LHCN-M2 (cell line): ENCODE measurements around the gene CFD. TPM values are rescaled to one million over a fixed set of nuclear protein-coding genes. Genes with fewer than 3 reads are reported as not detected.
A peak's percentile ranks its signal among the peaks of the same experiment; 100 is the strongest.
"Not testable (repeated sequence)": the region's sequence is repeated elsewhere in the genome, so short reads cannot be mapped to it uniquely, and the experiment has no call there.

Experiments used
- DNase-seq: peaks from one replicate; pipeline ENCODE4 v3.0.0-alpha.2; 2012; ENCODE audit warnings: low read depth
- total RNA-seq: library from RNA; depleted of rRNA; stranded (reverse); fragments of >200 nt; gene quantifications from 2 replicates; pipeline ENCODE4 v1.2.3, GENCODE V29; 2014

Gene CFD
- total RNA-seq, 1 experiment from 2014 or later = not detected

DNA sequence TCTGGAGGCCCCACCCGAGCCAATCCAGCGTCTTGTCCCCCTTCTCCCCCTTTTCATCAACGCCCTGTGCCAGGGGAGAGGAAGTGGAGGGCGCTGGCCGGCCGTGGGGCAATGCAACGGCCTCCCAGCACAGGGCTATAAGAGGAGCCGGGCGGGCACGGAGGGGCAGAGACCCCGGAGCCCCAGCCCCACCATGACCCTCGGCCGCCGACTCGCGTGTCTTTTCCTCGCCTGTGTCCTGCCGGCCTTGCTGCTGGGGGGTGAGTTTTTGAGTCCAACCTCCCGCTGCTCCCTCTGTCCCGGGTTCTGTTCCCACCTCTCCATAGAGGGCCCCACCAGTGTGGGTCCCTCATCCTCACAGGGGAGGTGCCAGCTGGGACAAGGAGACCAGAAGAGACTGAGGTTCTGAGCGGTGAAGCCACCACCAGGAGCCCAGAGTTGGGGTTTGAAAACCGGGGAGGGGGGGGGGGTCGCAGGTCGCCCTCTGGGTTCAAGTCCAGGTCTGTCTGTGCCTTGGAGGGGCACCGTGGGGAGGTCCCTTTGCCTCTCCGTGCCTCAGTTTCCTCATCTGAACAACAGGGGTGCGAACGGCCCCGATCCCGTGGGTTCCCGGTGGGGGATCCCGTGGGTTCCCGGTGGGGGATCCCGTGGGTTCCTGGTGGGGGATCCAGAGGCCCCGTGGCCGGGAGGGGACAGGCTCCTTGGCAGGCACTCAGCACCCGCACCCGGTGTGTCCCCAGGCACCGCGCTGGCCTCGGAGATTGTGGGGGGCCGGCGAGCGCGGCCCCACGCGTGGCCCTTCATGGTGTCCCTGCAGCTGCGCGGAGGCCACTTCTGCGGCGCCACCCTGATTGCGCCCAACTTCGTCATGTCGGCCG is 7.1 kb upstream of the CFD start, which contains the start of gene ELANE:
ELANE (plus strand) TSS at position 168 of the 878 bp plus-strand sequence; CDS start at position 194, 26 bp downstream.
- no peak for DNase-seq

GRCh38 chr19:853014-853585 is 6.4 kb upstream of the CFD start:
- DNase-seq = no peak

DNA sequence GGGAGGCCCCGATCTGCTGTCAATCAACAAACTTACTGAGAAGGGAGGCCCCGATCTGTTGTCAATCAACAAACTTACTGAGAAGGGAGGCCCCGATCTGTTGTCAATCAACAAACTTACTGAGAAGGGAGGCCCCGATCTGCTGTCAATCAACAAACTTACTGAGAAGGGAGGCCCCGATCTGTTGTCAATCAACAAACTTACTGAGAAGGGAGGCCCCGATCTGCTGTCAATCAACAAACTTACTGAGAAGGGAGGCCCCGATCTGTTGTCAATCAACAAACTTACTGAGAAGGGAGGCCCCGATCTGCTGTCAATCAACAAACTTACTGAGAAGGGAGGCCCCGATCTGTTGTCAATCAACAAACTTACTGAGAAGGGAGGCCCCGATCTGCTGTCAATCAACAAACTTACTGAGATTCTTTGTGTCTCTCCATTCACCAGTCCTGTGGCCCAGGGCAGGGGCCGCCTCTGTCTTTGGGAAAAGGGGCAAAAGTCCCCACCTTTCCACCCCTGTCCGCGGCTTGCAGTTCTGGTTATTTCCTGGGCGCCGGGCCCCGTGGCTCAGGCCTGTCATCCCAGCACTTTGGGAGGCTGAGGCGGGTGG is 5.7 kb upstream of the CFD start:
- not testable (repeated sequence) for DNase-seq

DNA sequence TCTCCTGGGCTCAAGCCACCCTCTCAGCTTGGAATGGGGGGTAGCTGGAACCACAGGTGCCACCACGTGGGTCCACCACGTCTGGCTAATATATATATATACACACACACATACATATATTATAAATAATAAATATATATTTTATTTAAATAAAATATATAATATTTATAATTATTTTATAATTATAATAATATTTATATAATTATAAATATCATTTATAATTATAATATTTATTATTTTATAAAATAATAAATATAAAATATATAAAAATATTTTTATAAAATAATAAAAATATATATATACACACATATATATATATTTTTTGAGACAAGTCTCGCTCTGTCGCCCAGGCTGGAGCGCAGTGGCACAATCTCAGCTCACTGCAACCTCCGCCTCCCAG is 4.9 kb upstream of the CFD start:
- no peak for DNase-seq

DNA sequence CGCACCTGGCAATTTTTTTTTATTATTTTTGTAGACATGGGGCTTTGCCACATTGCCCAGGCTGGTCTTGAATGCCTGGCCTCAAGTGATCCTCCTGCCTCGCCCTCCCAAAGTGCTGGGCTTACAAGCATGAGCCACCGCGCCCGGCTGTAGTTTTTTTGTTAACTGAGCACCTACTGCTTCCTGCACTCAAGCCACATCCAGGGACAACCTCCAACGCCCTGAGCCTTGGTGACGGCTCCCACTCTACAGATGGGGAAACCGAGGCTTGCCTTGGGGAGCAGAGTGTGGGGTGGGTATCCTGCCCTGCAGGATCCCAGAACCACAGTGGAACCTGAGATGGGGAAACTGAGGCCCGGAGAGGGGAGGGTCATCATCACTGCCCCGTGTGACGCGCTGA is 4.3 kb upstream of the CFD start:
- DNase-seq = no peak

DNA sequence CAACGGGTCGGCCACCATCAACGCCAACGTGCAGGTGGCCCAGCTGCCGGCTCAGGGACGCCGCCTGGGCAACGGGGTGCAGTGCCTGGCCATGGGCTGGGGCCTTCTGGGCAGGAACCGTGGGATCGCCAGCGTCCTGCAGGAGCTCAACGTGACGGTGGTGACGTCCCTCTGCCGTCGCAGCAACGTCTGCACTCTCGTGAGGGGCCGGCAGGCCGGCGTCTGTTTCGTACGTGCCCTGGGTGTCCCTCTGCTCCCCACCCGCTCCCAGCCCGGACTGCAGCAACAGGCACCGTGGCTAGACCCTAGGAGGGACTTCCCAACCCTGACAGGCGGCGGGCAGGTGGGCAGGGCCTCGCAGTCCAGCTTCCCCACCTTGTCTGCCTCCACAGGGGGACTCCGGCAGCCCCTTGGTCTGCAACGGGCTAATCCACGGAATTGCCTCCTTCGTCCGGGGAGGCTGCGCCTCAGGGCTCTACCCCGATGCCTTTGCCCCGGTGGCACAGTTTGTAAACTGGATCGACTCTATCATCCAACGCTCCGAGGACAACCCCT is 3.8 kb upstream of the CFD start:
- no peak for DNase-seq

DNA sequence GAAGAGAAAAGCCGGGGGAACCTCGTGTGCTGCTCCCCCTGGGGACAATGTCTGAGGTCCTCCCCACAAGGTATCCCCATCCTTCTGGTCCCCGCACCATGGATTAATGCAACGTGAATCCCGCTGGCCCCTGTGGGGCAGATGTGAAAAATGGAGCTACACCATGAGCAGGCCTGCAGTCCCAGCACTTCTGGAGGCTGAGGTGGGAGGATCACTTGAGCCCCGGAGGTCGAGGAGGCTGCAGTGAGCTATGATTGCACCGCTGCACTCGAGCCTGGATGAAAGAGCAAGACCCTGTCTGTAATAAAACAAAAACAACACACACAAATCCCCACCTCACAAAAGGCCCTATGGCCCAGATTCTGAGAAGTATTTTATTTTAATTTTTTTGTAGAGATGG is 1.2 kb upstream of the CFD start:
- DNase-seq = no peak

DNA sequence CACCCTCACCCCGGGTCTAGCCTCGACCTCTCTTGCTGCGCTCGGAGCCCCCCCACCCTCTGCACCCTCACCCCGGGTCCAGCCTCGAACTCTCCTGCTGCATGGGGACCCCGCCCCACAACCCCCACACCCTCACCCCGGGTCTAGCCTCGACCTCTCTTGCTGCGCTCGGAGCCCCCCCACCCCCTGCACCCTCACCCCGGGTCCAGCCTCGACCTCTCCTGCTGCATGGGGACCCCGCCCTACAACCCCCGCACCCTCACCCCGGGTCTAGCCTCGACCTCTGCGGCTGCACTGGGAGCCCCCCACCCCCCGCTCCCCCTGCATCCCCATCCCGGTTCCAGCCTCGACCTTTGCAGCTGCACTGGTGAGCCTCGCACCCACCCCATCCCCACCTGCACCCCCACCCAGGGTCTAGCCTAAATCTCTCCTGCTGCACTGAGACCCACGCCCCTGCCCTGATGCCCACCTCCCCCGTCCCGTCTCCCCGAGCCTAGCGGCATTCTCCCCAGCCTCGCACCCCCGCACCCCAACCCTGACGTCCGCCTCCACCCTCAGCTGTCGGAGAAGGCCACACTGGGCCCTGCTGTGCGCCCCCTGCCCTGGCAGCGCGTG is 1.8 kb downstream of the CFD start:
- DNase-seq = no peak

DNA sequence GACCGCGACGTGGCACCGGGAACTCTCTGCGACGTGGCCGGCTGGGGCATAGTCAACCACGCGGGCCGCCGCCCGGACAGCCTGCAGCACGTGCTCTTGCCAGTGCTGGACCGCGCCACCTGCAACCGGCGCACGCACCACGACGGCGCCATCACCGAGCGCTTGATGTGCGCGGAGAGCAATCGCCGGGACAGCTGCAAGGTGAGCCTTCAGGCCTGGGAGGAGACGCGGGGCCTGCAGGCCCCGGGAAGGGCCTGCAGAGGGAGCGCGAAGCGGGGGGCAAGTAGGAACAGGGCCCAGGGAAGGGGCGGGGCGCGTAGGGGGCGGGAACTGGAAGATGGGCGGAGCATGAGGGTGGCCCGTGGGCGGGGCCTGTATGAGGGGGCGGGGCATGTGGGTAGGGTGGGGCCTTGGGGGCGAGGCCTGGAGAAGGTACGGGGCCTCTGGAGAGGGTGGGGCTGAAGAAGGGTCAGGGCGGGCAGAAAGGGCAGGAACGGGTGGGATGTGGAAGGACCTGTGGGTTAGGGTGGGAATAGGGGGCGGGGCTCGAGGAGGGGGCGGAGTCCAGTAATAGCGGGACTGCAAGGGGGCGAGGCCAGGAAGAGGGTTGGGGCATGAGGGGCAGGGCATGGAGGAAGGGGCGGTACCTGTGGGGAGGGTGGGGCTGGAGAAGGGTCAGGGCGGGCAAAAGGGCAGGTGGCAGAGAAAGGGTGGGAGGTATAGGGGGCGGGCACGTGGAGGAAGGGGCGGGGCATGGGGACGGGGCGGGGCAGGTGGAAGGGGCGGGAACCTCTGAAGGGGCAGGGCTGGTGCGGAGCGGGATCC is 2.5 kb downstream of the CFD start:
- DNase-seq = no peak

- DNase-seq = no peak
These were observed 3.3 kb downstream of the CFD start for GRCh38 chr19:862581-863314.

DNA sequence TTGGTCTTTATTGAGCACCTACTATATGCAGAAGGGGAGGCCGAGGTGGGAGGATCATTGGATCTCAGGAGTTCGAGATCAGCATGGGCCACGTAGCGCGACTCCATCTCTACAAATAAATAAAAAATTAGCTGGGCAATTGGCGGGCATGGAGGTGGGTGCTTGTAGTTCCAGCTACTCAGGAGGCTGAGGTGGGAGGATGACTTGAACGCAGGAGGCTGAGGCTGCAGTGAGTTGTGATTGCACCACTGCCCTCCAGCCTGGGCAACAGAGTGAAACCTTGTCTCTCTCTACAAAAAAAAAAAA is 3.8 kb downstream of the CFD start:
- DNase-seq = no peak

- DNase-seq = no peak
These were observed 7.4 kb downstream of the CFD start for GRCh38 chr19:866769-867300.

- no peak for DNase-seq
These were observed 7.9 kb downstream of the CFD start for GRCh38 chr19:867301-867793.

DNA sequence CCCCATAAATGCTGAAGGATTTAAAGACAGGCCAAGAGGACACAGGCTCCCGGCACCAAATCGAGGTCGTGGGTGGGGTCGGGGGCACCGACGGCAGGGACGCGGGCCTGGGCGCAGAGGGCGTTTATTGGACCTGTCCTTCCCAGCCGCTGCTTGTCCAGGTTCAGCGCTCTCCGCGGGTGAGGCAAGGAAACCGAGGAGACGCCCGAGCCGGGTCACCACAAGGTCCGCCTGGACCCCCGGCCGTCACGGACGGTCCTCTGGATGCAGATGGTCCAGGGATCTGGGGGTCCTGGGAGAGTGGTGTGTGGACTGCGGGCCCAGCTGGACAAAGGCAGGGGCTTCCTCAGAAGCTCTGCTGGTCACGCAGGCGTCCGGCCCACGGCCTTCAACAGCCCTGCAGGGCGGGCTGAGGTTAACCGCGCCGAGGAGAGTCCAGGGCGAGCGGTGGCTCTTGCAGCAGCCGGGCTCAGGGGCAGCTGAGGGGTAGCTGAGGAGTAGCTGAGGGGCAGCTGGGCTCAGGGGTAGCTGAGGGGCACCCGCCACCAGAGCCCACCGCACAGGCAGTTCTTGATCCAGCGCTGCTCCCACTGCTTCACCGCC is 8.5 kb downstream of the CFD start:
- DNase-seq = no peak

DNA sequence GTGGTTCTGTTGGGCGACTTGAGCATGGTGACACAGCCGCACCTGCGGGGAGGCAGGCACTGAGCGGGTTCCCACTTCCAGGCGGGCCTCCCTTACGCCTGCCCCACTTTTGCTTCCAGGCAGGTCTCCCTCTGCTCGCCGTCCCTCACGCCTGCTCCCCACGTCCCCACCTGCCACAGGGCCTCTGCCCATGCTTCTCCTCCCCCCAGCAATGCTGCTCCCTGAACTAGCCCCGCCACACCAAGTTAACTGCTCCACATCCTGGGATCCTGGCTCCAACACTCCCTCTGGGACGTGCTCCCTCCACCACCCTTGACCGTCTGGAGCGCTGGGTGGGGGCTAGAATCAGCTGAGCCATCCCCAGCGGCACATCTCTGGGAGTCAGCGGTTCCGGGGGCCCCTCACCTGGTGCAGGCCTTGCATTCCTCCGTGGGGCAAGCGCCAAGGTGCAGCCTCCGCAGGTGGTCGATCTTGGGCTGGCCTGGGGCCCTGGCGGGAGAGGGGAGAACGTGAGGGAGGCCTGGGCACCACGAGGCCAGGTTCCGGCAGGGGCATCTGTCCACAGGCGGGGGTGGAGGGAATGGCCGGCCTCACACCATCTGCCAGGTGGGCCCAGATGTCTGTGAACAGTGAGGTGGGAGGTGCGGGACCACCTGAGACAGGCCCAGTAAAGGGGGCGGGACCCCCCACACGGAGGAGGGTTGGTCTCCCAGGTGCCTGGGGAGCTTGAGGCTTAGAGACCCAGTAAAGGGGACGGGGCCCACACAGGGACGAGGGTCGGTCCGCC is 9.2 kb downstream of the CFD start:
- no peak for DNase-seq

- DNase-seq = peak; percentile 85
These were observed 10.0 kb downstream of the CFD start for GRCh38 chr19:869245-870177.

DNA sequence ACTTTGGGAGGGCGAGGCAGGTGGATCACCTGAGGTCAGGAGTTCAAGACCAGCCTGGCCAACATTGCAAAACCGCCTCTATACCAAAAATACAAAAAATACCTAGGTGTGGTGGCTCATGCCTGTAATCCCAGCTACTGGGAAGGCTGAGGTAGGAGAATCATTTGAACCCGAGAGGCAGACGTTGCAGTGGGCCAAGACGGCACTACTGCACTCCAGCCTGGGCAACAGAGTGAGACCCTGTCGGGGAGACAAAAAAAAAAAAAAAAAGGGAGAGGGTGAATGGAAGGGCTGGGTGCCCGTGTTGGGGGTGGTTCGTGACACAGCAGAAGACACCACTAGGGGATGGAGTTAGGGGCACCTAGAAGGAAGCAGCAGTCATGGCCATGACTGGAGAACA is 10.8 kb downstream of the CFD start:
- DNase-seq = no peak

DNA sequence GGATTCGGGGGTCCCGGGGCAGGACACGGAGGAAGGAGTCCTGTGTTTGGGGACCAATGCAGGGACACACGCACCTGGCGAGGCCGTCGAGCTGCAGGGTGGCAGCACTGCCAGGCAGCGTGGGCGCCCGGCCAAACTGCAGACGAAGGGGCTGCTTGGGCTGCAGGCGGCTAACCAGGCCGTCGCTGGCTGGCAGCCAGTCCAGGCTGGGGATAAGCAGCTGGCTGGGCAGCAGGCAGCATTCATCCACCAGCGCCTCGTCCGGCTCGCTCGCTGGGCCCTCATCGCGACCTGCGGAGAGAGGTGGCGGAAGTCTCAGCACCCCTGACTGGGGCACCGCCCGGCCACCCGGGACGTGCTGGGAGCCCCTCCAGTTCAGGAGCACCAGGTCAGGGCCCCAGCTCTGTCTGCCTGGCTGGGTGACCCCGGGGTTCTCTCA is 11.5 kb downstream of the CFD start:
- no peak for DNase-seq
